CD14-positive monocyte (primary cell): ENCODE results near the gene HCAR2. TPM values are rescaled to one million over a fixed set of nuclear protein-coding genes. Genes with fewer than 3 reads are reported as not detected.

Experiments used
- DNase-seq, 3 donors: peaks; one replicate each; pipeline ENCODE4 v3.0.0-alpha.2; 2011 to 2022
- H2AFZ ChIP-seq: 2 replicates; pipeline ENCODE4 v1.6.0; 2012; ENCODE audit warnings: mild to moderate bottlenecking, low read depth, low read length, inconsistent platforms; ENCODE audit not compliant: insufficient read depth, poor library complexity, severe bottlenecking
- H3K27ac ChIP-seq, 2 donors: 1 replicate in 1 of 2; 2 replicates in 1 of 2; pipeline ENCODE4 v1.5.1; 2012 to 2013; ENCODE audit warnings: low read length in 2 of 2, control low read depth in 1 of 2, inconsistent platforms in 1 of 2, low read depth in 1 of 2, mild to moderate bottlenecking in 1 of 2
- H3K27me3 ChIP-seq, 2 donors: one replicate each; pipeline versions ENCODE4 v1.6.0 to v1.6.1; 2011 to 2013; ENCODE audit warnings: low read length in 2 of 2; ENCODE audit not compliant: control insufficient read depth in 2 of 2, insufficient read depth in 2 of 2
- H3K36me3 ChIP-seq, 2 donors: replicated peaks in 1 of 2; 1 replicate in 1 of 2; 2 replicates in 1 of 2; pipeline versions ENCODE4 v1.5.1 to v1.6.1; 2012 to 2013; ENCODE audit warnings: low read length in 2 of 2, control low read depth in 1 of 2, inconsistent platforms in 1 of 2, mild to moderate bottlenecking in 1 of 2; ENCODE audit not compliant: insufficient read depth in 2 of 2, control insufficient read depth in 1 of 2
- H3K4me1 ChIP-seq, 2 donors: 1 replicate in 1 of 2; 2 replicates in 1 of 2; pipeline versions ENCODE4 v1.5.1 to v1.6.1; 2012 to 2013; ENCODE audit warnings: low read length in 2 of 2, control low read depth in 1 of 2, inconsistent platforms in 1 of 2, mild to moderate bottlenecking in 1 of 2, moderate library complexity in 1 of 2; ENCODE audit not compliant: insufficient read depth in 2 of 2, control insufficient read depth in 1 of 2
- H3K4me2 ChIP-seq: replicated peaks from 2 replicates; pipeline ENCODE3; 2012; ENCODE audit warnings: low read length, moderate library complexity, mild to moderate bottlenecking; ENCODE audit not compliant: poor library complexity, severe bottlenecking; ENCODE audit errors: extremely low read depth
- H3K4me3 ChIP-seq, 3 experiments: fragments of 200-600 bp in 1 of 3; sonication (generic) in 1 of 3; replicated peaks in 1 of 3; 1 replicate in 2 of 3; 2 replicates in 1 of 3; pipeline ENCODE4 v1.5.1; 2011 to 2013; ENCODE audit warnings: low read length in 3 of 3, mild to moderate bottlenecking in 3 of 3, control low read depth in 2 of 3, low read depth in 2 of 3, inconsistent platforms in 1 of 3, moderate library complexity in 1 of 3
- H3K79me2 ChIP-seq: 2 replicates; pipeline ENCODE4 v1.6.0; 2012; ENCODE audit warnings: mild to moderate bottlenecking, control low read depth, inconsistent platforms, low read length, moderate library complexity; ENCODE audit not compliant: insufficient read depth
- H3K9ac ChIP-seq: 2 replicates; pipeline ENCODE4 v1.6.0; 2017; ENCODE audit warnings: low read length, mild to moderate bottlenecking; ENCODE audit not compliant: insufficient read depth, poor library complexity, severe bottlenecking
- H3K9me3 ChIP-seq, 2 donors: replicated peaks in 1 of 2; 1 replicate in 1 of 2; 2 replicates in 1 of 2; pipeline versions ENCODE4 v1.5.1 to v1.6.1; 2012 to 2013; ENCODE audit warnings: low read length in 2 of 2, control low read depth in 1 of 2; ENCODE audit not compliant: control insufficient read depth in 1 of 2, insufficient read depth in 1 of 2
- H4K20me1 ChIP-seq: 2 replicates; pipeline ENCODE4 v1.6.0; 2012; ENCODE audit warnings: mild to moderate bottlenecking, low read length, control low read depth, moderate library complexity; ENCODE audit not compliant: insufficient read depth
- H3K27ac Mint-ChIP-seq, 7 donors: one replicate each; pipeline ENCODE4 v1.8.0; 2020; ENCODE audit warnings: mild to moderate bottlenecking in 7 of 7, mixed read lengths in 7 of 7, moderate library complexity in 6 of 7, inconsistent platforms in 2 of 7
- H3K27me3 Mint-ChIP-seq, 3 donors: one replicate each; pipeline ENCODE4 v1.8.0; 2021 to 2022; ENCODE audit warnings: low read depth in 3 of 3, mild to moderate bottlenecking in 3 of 3, mixed read lengths in 3 of 3, moderate library complexity in 3 of 3, inconsistent platforms in 1 of 3
- H3K36me3 Mint-ChIP-seq, 2 donors: one replicate each; pipeline ENCODE4 v1.8.0; 2020; ENCODE audit warnings: mixed read lengths in 2 of 2, inconsistent platforms in 1 of 2, mild to moderate bottlenecking in 1 of 2
- H3K4me1 Mint-ChIP-seq: one replicate; pipeline ENCODE4 v1.8.0; 2020; ENCODE audit warnings: mild to moderate bottlenecking, mixed read lengths
- H3K4me3 Mint-ChIP-seq, 2 donors: one replicate each; pipeline ENCODE4 v1.8.0; 2020; ENCODE audit warnings: mild to moderate bottlenecking in 2 of 2, mixed read lengths in 2 of 2, moderate library complexity in 1 of 2
- H3K9me3 Mint-ChIP-seq, 7 donors: one replicate each; pipeline ENCODE4 v1.8.0; 2020 to 2022; ENCODE audit warnings: mixed read lengths in 7 of 7, mild to moderate bottlenecking in 6 of 7, moderate library complexity in 6 of 7, inconsistent platforms in 2 of 7
- CTCF ChIP-seq: fragments of 200-600 bp; IDR thresholded peaks from one replicate; pipeline ENCODE4 v1.8.0; 2022; ENCODE audit warnings: antibody characterized with exemption, mild to moderate bottlenecking
- WGBS: methylation state at CpG from one replicate; pipeline ENCODE4 v1.1.5; 2013; ENCODE audit warnings: missing lambda C conversion rate; ENCODE audit not compliant: insufficient coverage; 5-methylcytosine and 5-hydroxymethylcytosine counted together
- intact Hi-C, 2 donors: fragments of 100-400 bp; cut with micrococcal nuclease; formaldehyde crosslinking; loops; one replicate each; pipeline versions ENCODE4 v1.15.0 to v1.15.1; 2023
- polyA plus RNA-seq, 3 donors: library from polyadenylated mRNA; depleted of rRNA in 1 of 3; unstranded in 2 of 3; stranded (reverse) in 1 of 3; fragments of 300-500 nt in 2 of 3; fragments of >200 nt in 1 of 3; fragmentation: Illumina TruSeq in 2 of 3; gene quantifications; 1 replicate in 2 of 3; 2 replicates in 1 of 3; pipeline ENCODE4 v1.2.3, GENCODE V29; 2012 to 2021

HCAR2 gene
- polyA plus RNA-seq, 3 donors: 8.1 to 31.2 (median 13.0) TPM

- Histone ChIP-seq H4K20me1 (no peaks in the 10 kb centered on the region), H2AFZ (no peak overlapping the region), H3K9me3 (no peaks in the 10 kb centered on the region), H3K4me1 (peaks cover 48 to 50% of the 10 kb centered on the region in 2 donors), H3K4me3 (peak overlapping the region in 2 of 3 experiments; percentile 10 to 60), H3K9ac (peak overlapping the region; percentile 34), H3K27ac (peak overlapping the region; percentile 48 to 79), H3K4me2 (peak overlapping the region; percentile 64), H3K27me3 (peaks cover 0 to 3% of the 10 kb centered on the region in 2 donors), H3K36me3 (no peaks in the 10 kb centered on the region), H3K79me2 (no peaks in the 10 kb centered on the region)
- no peak for TF ChIP-seq CTCF
- intact Hi-C loops: loop anchor here in 1 of 2 donors (2.0 kb wide), 1 partner anchor 17 kb away; no protein-coding TSS in a partner anchor
- Mint-ChIP-seq H3K4me1 (peaks cover 40% of the 10 kb centered on the region), H3K36me3 (peaks cover 0 to 3% of the 10 kb centered on the region in 2 donors), H3K27ac (peak overlapping the region; percentile 89 to 97 (median 92)), H3K9me3 (peaks cover 0 to 1% (median 0%) of the 10 kb centered on the region in 7 donors), H3K27me3 (peaks cover 0 to 5% (median 4%) of the 10 kb centered on the region in 3 donors), H3K4me3 (peak overlapping the region; percentile 54 to 85)
- no CpG with 5 or more reads among the region's 6 CpGs for WGBS
- no peak for DNase-seq
Measured at GRCh38 chr12:122725452-122726079, 22.4 kb upstream of the HCAR2 start.

- Histone ChIP-seq H3K79me2 (no peaks in the 10 kb centered on the region), H3K9ac (no peak overlapping the region), H3K9me3 (no peaks in the 10 kb centered on the region), H3K4me3 (no peak overlapping the region), H3K4me1 (peaks cover 55 to 57% of the 10 kb centered on the region in 2 donors), H4K20me1 (no peaks in the 10 kb centered on the region), H3K4me2 (no peak overlapping the region), H3K36me3 (no peaks in the 10 kb centered on the region), H3K27me3 (peaks cover 0 to 3% of the 10 kb centered on the region in 2 donors), H2AFZ (no peak overlapping the region), H3K27ac (no peak overlapping the region)
- 100% methylated on average over 7 of the region's 12 CpGs for WGBS
- Mint-ChIP-seq H3K36me3 (peaks cover 0 to 3% of the 10 kb centered on the region in 2 donors), H3K4me1 (peaks cover 47% of the 10 kb centered on the region), H3K9me3 (peaks cover 0 to 1% (median 0%) of the 10 kb centered on the region in 7 donors), H3K27ac (peak overlapping the region in 2 of 7 donors; percentile 16 to 89), H3K27me3 (peaks cover 0 to 5% (median 0%) of the 10 kb centered on the region in 3 donors), H3K4me3 (no peak overlapping the region)
- no peak for DNase-seq
- no peak for TF ChIP-seq CTCF
- intact Hi-C loops: no loop called here
Measured at GRCh38 chr12:122724641-122725243, 21.6 kb upstream of the HCAR2 start.
